Memory B cell (primary cell): ENCODE results near the gene BAZ1A.

Experiments used
- ATAC-seq: fragments of 150-1000 bp; cut with Tn5 transposase; 2 replicates; pipeline ENCODE4 v1.10.0; 2021; ENCODE audit warnings: low read depth, mild to moderate bottlenecking, moderate library complexity
- DNase-seq, 2 donors: peaks; one replicate each; pipeline ENCODE4 v3.0.0; 2022; ENCODE audit warnings: low spot score in 2 of 2
- H3K27ac Mint-ChIP-seq: one replicate; pipeline ENCODE4 v1.8.0; 2022; ENCODE audit warnings: mild to moderate bottlenecking, moderate library complexity, mixed read lengths
- H3K27me3 Mint-ChIP-seq: one replicate; pipeline ENCODE4 v1.8.0; 2022; ENCODE audit warnings: mixed read lengths
- H3K36me3 Mint-ChIP-seq: one replicate; pipeline ENCODE4 v1.8.0; 2022; ENCODE audit warnings: mild to moderate bottlenecking, mixed read lengths
- H3K4me1 Mint-ChIP-seq: one replicate; pipeline ENCODE4 v1.8.0; 2022; ENCODE audit warnings: mixed read lengths
- H3K4me3 Mint-ChIP-seq: one replicate; pipeline ENCODE4 v1.8.0; 2022; ENCODE audit warnings: mild to moderate bottlenecking, moderate library complexity, mixed read lengths
- H3K9me3 Mint-ChIP-seq: one replicate; pipeline ENCODE4 v1.8.0; 2022; ENCODE audit warnings: mixed read lengths

The BAZ1A gene

GRCh38 chr14:34785223-34786006 is 89.7 kb downstream of the BAZ1A start:
- Mint-ChIP-seq H3K27ac (peak overlapping the region; percentile 67), H3K36me3 (peaks cover 28% of the 10 kb centered on the region)

GRCh38 chr14:34782031-34782430 is 93.1 kb downstream of the BAZ1A start:
- Mint-ChIP-seq H3K36me3 (peaks cover 35% of the 10 kb centered on the region), H3K4me1 (peaks cover 6% of the 10 kb centered on the region), H3K27ac (no peak overlapping the region), H3K9me3 (no peaks in the 10 kb centered on the region), H3K27me3 (no peaks in the 10 kb centered on the region), H3K4me3 (no peak overlapping the region)
- DNase-seq (no peak), ATAC-seq (no peak)

More at GRCh38 chr14:34785223-34786006, 89.7 kb downstream of the BAZ1A start:
- Mint-ChIP-seq H3K4me1 (peaks cover 8% of the 10 kb centered on the region), H3K4me3 (no peak overlapping the region), H3K9me3 (no peaks in the 10 kb centered on the region), H3K27me3 (no peaks in the 10 kb centered on the region)
- DNase-seq (no peak), ATAC-seq (peak; percentile 70)

GRCh38 chr14:34781242-34781641 is 93.9 kb downstream of the BAZ1A start:
- no peak for ATAC-seq
- H3K36me3 Mint-ChIP-seq, result peaks cover 39% of the 10 kb centered on the region
- no peaks in the 10 kb centered on the region for H3K27me3 Mint-ChIP-seq
- no peak for DNase-seq
- H3K9me3 Mint-ChIP-seq, result no peaks in the 10 kb centered on the region
- H3K27ac Mint-ChIP-seq, result no peak overlapping the region
- H3K4me3 Mint-ChIP-seq, result no peak overlapping the region
- H3K4me1 Mint-ChIP-seq, result peaks cover 5% of the 10 kb centered on the region

GRCh38 chr14:34780646-34781045 is 94.5 kb downstream of the BAZ1A start:
- H3K4me1 Mint-ChIP-seq, result peaks cover 2% of the 10 kb centered on the region
- H3K36me3 Mint-ChIP-seq, result peaks cover 41% of the 10 kb centered on the region
- DNase-seq, result no peak
- H3K9me3 Mint-ChIP-seq, result no peaks in the 10 kb centered on the region
- ATAC-seq, result no peak
- H3K27ac Mint-ChIP-seq, result peak overlapping the region; percentile 14
- no peaks in the 10 kb centered on the region for H3K27me3 Mint-ChIP-seq
- H3K4me3 Mint-ChIP-seq, result no peak overlapping the region

- Mint-ChIP-seq H3K4me3 (no peak overlapping the region), H3K4me1 (no peaks in the 10 kb centered on the region), H3K27me3 (no peaks in the 10 kb centered on the region), H3K36me3 (peaks cover 42% of the 10 kb centered on the region), H3K27ac (no peak overlapping the region), H3K9me3 (no peaks in the 10 kb centered on the region)
- ATAC-seq (no peak), DNase-seq (no peak)
These were observed 96.4 kb downstream of the BAZ1A start for GRCh38 chr14:34778744-34779143.

GRCh38 chr14:34776611-34777010 is 98.5 kb downstream of the BAZ1A start:
- DNase-seq (no peak), ATAC-seq (no peak)
- no peaks in the 10 kb centered on the region for H3K4me1 Mint-ChIP-seq
- H3K27me3 Mint-ChIP-seq, result no peaks in the 10 kb centered on the region
- no peak overlapping the region for H3K4me3 Mint-ChIP-seq
- peaks cover 35% of the 10 kb centered on the region for H3K36me3 Mint-ChIP-seq
- H3K27ac Mint-ChIP-seq, result no peak overlapping the region
- H3K9me3 Mint-ChIP-seq, result no peaks in the 10 kb centered on the region

- no peaks in the 10 kb centered on the region for H3K4me1 Mint-ChIP-seq
- DNase-seq (no peak), ATAC-seq (no peak)
- no peak overlapping the region for H3K4me3 Mint-ChIP-seq
- peaks cover 32% of the 10 kb centered on the region for H3K36me3 Mint-ChIP-seq
- H3K27ac Mint-ChIP-seq, result no peak overlapping the region
- H3K9me3 Mint-ChIP-seq, result no peaks in the 10 kb centered on the region
- no peaks in the 10 kb centered on the region for H3K27me3 Mint-ChIP-seq
These were observed 99.2 kb downstream of the BAZ1A start for GRCh38 chr14:34775922-34776321.

- Mint-ChIP-seq H3K4me3 (no peak overlapping the region), H3K36me3 (peaks cover 27% of the 10 kb centered on the region), H3K27me3 (no peaks in the 10 kb centered on the region), H3K9me3 (no peaks in the 10 kb centered on the region), H3K27ac (no peak overlapping the region), H3K4me1 (no peaks in the 10 kb centered on the region)
- ATAC-seq (no peak), DNase-seq (no peak)
These were observed 99.8 kb downstream of the BAZ1A start for GRCh38 chr14:34775342-34775741.

GRCh38 chr14:34770901-34771300 is 104.3 kb downstream of the BAZ1A start:
- DNase-seq (no peak), ATAC-seq (no peak)
- H3K4me1 Mint-ChIP-seq, result no peaks in the 10 kb centered on the region
- H3K27me3 Mint-ChIP-seq, result no peaks in the 10 kb centered on the region
- H3K9me3 Mint-ChIP-seq, result no peaks in the 10 kb centered on the region
- peaks cover 16% of the 10 kb centered on the region for H3K36me3 Mint-ChIP-seq
- H3K4me3 Mint-ChIP-seq, result no peak overlapping the region
- no peak overlapping the region for H3K27ac Mint-ChIP-seq

- Mint-ChIP-seq H3K9me3 (no peaks in the 10 kb centered on the region), H3K4me1 (no peaks in the 10 kb centered on the region), H3K4me3 (no peak overlapping the region), H3K36me3 (peaks cover 15% of the 10 kb centered on the region), H3K27me3 (no peaks in the 10 kb centered on the region), H3K27ac (peak overlapping the region; percentile 45)
- ATAC-seq (no peak), DNase-seq (no peak)
These were observed 108.6 kb downstream of the BAZ1A start for GRCh38 chr14:34766606-34767005.

GRCh38 chr14:34766060-34766459 is 109.1 kb downstream of the BAZ1A start:
- DNase-seq, result no peak
- Mint-ChIP-seq H3K27me3 (no peaks in the 10 kb centered on the region), H3K4me1 (no peaks in the 10 kb centered on the region), H3K36me3 (peaks cover 17% of the 10 kb centered on the region), H3K9me3 (no peaks in the 10 kb centered on the region), H3K4me3 (no peak overlapping the region), H3K27ac (peak overlapping the region; percentile 45)
- no peak for ATAC-seq

GRCh38 chr14:34755215-34755614 is 119.9 kb downstream of the BAZ1A start:
- Mint-ChIP-seq H3K9me3 (no peaks in the 10 kb centered on the region), H3K4me1 (no peaks in the 10 kb centered on the region), H3K27me3 (no peaks in the 10 kb centered on the region), H3K36me3 (peaks cover 14% of the 10 kb centered on the region), H3K4me3 (no peak overlapping the region), H3K27ac (peak overlapping the region; percentile 4)
- DNase-seq (no peak), ATAC-seq (no peak)

- no peak overlapping the region for H3K27ac Mint-ChIP-seq
- peaks cover 14% of the 10 kb centered on the region for H3K36me3 Mint-ChIP-seq
- DNase-seq (no peak), ATAC-seq (no peak)
- no peak overlapping the region for H3K4me3 Mint-ChIP-seq
- H3K9me3 Mint-ChIP-seq, result no peaks in the 10 kb centered on the region
- no peaks in the 10 kb centered on the region for H3K27me3 Mint-ChIP-seq
- H3K4me1 Mint-ChIP-seq, result no peaks in the 10 kb centered on the region
These were observed 120.5 kb downstream of the BAZ1A start for GRCh38 chr14:34754687-34755086.

- Mint-ChIP-seq H3K27ac (no peak overlapping the region), H3K9me3 (no peaks in the 10 kb centered on the region), H3K36me3 (peaks cover 11% of the 10 kb centered on the region), H3K4me3 (no peak overlapping the region), H3K27me3 (no peaks in the 10 kb centered on the region), H3K4me1 (no peaks in the 10 kb centered on the region)
- ATAC-seq, result no peak
- no peak for DNase-seq
These were observed 124.5 kb downstream of the BAZ1A start for GRCh38 chr14:34750670-34751069.

- ATAC-seq (no peak), DNase-seq (no peak)
- Mint-ChIP-seq H3K9me3 (no peaks in the 10 kb centered on the region), H3K4me1 (no peaks in the 10 kb centered on the region), H3K27me3 (no peaks in the 10 kb centered on the region), H3K27ac (no peak overlapping the region), H3K36me3 (peaks cover 6% of the 10 kb centered on the region), H3K4me3 (no peak overlapping the region)
These were observed 124.9 kb downstream of the BAZ1A start for GRCh38 chr14:34750233-34750632.
